HTR-8/SVneo (cell line): ENCODE results near the gene KRT13.

ENCODE experiments used
- DNase-seq: peaks from one replicate; pipeline ENCODE4 v3.0.0; 2011; ENCODE audit warnings: low spot score, mixed read lengths; ENCODE audit not compliant: insufficient read length
- FAIRE-seq: peaks from 2 replicates; lab custom pipeline; 2011; peaks lifted over from hg19 to GRCh38; lab: Jason Lieb, UNC

Gene KRT13

GRCh38 chr17:41538565-41538991 is 33.2 kb upstream of the KRT13 start:
- DNase-seq (no peak), FAIRE-seq (peak; percentile 64)

DNA sequence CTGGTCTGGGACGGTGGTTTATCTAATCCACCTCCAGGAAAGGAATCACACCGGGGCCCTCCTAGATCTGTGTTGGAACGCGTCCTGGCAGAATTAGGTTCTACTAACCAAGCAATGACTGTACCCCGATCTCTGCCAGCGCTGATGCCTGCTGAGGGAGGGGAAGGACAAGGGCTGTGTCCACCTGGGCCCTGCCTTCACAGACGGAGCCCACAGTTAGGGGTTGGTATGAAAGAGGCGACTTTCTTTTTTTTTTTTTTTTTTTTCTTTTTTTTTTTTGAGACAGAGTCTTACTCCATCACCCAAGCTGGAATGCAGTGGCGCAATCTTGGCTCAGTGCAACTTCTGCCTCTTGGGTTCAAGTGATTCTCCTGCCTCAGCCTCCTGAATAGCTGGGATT is 32.6 kb upstream of the KRT13 start:
- DNase-seq (no peak), FAIRE-seq (no peak)

- DNase-seq: no peak
Observed at GRCh38 chr17:41537614-41537954, 32.2 kb upstream of the KRT13 start.

DNA sequence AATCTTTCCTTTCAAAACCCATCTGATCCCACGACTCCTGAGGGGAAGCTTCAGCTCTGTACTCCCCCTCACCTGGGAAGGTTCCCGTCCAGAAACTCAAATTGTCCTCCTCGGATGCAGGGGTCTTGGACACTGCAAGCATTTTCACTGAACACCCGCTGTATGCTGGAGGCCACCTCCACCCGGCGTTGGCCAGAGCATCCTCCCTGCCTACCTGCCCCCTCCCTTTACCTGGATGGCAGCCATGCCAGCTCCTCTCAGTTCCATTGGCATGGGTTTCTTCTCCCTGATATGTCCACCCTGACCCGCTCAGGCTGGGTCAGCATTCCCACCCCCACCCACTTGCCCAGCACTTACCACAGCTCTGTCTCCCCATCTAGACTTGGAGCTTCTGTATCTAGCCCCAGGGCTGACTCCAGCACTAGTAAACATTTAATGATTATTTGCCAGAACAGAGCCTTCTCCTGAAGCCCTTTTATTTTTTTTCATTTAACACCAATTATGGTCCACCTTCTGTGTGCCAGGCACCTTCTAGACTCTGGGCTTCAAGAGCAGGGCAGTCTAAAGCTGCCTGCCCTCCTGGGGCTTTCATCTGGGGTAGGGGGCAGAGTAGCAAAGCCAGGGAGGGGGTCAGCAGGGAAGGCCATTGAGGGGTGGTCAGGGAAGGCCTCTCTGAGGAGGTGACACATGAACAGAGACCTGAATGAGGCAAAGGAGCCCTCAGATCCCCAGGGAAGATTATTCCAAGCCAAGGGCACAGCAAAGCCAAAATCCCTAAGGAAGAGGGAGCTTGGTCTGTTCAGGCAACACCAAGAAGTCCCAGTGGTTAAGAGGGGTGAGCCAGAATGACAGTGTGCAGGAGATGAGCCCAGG is 31.6 kb upstream of the KRT13 start:
- no peak for FAIRE-seq
- DNase-seq: no peak

More at GRCh38 chr17:41537614-41537954, 32.2 kb upstream of the KRT13 start:
- FAIRE-seq: no peak

GRCh38 chr17:41535764-41536481 is 30.5 kb upstream of the KRT13 start:
- no peak for FAIRE-seq
- no peak for DNase-seq

DNA sequence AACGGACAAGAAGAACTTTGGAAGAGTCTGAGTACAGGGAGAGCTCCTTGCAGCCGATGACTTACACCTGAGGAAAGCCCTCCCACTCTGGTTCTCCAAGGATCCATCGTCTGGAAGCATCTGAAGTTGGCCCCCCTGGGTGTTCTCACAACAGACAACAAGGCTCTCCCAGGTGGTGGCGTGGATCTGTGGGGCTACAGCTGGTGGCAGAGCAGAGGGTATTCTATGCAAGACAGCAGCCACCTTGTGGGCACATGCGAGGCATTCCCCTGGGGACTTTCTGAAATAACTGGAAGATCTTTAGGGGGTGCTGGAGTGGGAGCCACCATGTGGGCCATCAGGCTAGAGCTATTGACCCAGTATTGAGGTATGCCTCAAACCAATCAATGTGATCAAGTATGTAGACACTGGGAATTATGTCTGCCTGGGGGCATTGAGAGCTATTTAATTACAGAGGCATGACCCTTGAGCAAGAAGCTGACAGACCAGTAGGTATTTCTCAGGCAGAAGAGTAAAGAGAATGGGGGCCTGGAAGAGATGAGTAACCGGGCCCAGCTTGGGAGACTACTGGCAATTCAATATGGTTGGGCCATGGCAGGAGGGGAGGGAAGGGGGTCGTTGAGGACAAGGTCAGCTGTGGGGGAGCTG is 29.6 kb upstream of the KRT13 start:
- DNase-seq: no peak
- no peak for FAIRE-seq

- DNase-seq (no peak), FAIRE-seq (no peak)
Observed at GRCh38 chr17:41533613-41534012, 28.2 kb upstream of the KRT13 start.

GRCh38 chr17:41532947-41533570 is 27.6 kb upstream of the KRT13 start:
- DNase-seq (no peak), FAIRE-seq (no peak)

GRCh38 chr17:41531993-41532392 is 26.6 kb upstream of the KRT13 start:
- DNase-seq (no peak), FAIRE-seq (no peak)

DNA sequence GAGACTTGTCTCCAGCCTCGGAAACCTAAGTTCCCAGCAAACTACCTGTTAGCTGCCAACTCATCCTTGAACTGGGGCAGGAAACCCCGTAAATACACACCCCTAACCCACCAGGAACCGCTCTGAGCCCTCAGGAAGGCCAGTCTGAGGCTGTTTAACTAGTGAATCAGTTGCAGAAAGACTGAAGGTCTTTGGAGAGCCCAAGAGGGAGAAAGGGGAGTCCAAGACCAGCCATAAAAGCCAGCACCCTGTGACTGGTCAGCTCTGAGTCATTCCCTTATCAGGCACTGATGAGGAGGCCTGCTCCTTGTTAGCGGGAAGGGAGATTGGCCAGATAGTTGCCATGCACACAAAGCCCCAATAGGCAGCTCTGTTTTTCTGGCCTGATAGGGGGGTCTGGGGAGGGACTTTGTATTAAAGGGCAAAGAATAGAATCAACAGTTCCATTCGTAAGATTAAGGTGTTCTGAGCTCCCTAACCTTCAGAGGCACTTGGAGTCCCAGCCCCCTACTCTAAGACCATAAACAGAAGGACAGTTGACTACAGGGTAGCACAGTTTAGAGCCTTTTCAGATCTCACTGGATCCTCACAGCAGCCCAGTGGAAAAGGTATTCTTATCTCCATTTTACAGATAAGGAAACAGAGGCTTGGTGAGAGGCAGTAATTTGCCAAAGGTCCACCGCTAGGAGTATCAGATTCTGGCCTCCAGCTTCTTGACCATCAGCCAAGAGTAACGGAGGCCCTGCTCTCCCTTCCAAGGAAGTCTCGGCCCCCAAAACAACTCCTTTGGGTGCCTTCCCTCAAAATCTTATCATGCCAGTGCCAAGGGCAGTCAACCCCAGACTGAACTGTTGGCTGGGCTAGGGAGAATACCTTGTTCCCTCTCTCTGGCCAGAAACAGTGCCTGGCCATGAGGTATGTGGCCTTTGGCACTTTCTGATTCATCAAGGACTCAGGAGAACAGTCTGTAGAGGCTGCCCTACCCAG is 24.9 kb upstream of the KRT13 start:
- FAIRE-seq (peak; percentile 66), DNase-seq (peak; percentile 91)

DNA sequence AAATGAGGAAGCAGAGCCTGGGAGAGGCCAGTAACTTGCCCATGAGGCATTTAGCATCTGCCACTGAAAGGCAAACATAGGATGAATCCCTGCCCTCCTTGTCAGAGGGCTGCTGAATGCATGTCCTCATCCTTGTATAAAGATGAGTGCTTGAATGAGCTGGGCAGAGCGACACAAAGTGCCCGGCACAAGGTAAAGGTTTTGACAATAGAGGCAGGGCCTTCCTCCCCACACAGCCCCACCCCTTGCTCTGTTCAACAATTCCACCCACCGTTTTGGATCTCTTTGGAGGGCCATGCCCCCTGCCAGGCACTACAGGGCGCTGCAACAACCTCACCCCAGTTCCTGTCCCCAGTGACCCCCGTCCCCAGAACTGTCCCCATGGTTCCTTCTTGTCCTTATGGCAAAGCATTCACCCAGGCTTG is 24.1 kb upstream of the KRT13 start:
- FAIRE-seq: no peak
- DNase-seq: no peak

DNA sequence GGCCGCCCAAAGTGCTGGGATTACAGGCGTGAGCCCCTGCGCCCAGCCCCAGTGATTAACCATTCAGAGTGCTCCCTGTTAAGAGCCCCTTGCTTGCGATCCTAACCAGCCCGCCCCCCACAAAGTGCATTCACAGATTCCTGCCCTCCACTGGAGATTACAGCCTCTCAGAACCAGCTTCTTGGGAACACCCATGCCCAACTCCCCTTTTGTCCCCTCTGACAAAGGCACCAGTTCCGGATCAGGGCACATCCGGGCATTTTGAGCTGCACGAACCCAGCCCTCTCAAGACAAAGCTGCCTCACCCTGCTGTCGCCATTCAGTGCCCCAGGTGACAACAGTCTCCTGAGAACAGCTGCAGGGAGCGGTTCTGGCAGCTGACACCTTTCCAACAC is 23.5 kb upstream of the KRT13 start:
- FAIRE-seq (no peak), DNase-seq (no peak)

GRCh38 chr17:41527063-41528023 is 21.9 kb upstream of the KRT13 start:
- no peak for DNase-seq
- no peak for FAIRE-seq

DNA sequence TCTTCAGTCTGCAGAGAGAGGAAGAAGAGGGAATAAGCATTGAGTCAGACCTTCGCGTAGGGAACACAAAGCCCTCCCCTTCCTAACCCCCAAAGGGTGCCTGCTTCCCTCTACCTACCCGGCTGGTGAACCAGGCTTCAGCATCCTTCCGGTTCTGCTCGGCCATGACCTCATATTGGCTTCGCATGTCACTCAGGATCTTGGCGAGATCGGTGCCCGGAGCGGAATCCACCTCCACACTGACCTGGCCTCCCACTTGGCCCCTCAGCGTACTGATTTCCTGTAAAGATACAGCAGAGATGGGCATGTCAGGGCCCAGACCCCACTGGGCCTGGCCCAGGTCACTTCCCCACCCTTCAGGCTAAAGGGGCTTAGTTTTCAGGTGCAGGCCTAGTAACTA is 18.8 kb upstream of the KRT13 start:
- DNase-seq (no peak), FAIRE-seq (no peak)

- DNase-seq (no peak), FAIRE-seq (no peak)
Observed at GRCh38 chr17:41523787-41524186, 18.4 kb upstream of the KRT13 start.

DNA sequence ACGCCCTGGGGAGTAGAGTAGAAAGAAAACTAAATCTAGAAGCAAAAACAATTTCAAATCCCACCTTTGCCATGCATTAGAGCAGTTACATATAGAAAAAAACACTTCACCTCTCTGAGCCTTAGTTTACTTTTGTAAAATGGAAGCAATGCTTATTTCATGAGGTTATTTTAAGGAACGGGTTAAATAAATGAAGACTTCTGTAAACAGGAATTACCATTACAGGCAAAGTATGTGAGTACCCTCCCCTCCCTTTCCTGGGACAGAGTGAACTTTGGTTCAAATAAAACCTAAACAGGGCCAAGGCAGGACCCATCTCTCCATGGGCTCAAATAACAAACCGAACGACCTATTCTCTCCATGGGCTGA is 17.8 kb upstream of the KRT13 start:
- DNase-seq (no peak), FAIRE-seq (no peak)

DNA sequence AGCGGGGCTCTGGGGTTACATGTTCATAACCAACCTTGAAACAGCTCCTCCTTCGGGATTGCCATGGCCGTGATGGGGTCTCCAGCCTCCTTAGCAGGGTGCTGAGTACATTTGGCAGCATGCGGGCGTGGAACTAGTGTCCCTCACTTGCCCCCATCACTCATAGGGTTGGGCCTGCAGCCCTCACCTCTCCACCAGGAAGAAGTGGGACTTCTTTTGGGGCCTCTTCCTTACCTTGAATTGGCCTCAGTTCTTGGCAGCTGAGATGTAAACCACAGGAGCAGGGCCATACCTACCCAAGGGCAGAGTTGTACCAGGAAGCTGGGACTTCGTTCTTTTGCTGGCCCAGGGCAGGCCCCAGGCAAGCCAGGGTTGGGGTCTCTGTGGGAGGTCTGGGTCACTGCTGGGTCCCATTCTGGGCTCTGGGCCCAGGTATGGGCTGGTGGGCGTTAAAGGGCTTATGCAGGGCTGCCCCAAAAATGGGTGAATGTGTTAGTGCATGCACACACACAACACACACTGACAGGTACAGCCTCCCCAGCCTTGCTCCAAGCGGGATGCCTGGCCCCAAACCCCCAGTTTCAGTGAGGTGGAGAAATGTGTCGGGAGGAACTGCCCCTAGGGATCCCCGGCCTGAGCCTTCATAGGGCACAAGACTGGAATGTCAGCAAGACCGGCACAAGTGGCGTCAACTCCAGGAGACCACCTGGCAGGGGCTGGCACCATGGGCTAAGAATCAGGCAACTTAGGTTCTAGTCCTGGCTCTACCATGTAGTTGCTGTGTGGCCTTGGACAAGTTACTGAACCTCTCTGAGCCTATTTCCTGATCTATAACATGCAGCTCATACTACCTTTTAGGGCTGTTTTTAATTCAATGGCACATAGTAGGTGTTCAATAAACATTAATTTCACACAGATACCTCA is 17.2 kb upstream of the KRT13 start:
- FAIRE-seq (no peak), DNase-seq (no peak)
